Measurements from ENCODE around the gene CLIC3.

The CLIC3 gene

DNA sequence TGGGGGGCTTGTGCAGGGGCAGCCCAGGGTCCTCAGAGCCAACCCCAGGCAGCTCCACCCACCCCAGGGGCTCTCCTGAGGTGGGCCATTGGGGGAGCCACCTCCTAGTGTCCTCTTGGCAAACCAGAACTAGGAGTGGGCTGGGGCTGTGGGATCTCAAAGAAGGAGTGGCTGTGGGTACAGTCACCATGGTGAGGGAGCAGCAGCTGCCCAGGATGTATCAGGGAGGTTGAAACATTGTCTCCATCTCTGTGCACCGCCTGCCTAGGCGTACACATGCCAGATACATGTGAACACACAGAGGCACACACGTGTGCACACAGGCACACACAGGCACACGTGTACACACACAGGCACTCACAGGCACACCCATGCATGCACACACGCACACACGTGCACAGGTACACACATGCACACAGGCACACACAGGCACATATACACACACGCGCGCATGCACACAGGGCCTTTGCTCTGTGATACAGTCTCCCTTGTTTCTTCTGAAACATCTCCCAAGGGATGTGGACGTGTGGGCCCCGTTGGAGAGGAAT, 33.6 kb downstream of the CLIC3 start:
- TF ChIP-seq, protein P1, sequence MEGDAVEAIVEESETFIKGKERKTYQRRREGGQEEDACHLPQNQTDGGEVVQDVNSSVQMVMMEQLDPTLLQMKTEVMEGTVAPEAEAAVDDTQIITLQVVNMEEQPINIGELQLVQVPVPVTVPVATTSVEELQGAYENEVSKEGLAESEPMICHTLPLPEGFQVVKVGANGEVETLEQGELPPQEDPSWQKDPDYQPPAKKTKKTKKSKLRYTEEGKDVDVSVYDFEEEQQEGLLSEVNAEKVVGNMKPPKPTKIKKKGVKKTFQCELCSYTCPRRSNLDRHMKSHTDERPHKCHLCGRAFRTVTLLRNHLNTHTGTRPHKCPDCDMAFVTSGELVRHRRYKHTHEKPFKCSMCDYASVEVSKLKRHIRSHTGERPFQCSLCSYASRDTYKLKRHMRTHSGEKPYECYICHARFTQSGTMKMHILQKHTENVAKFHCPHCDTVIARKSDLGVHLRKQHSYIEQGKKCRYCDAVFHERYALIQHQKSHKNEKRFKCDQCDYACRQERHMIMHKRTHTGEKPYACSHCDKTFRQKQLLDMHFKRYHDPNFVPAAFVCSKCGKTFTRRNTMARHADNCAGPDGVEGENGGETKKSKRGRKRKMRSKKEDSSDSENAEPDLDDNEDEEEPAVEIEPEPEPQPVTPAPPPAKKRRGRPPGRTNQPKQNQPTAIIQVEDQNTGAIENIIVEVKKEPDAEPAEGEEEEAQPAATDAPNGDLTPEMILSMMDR (conservative IDR thresholded peaks at IDR 0.05), result no peak
- H3K27ac ChIP-seq, result no peak overlapping the region

DNA sequence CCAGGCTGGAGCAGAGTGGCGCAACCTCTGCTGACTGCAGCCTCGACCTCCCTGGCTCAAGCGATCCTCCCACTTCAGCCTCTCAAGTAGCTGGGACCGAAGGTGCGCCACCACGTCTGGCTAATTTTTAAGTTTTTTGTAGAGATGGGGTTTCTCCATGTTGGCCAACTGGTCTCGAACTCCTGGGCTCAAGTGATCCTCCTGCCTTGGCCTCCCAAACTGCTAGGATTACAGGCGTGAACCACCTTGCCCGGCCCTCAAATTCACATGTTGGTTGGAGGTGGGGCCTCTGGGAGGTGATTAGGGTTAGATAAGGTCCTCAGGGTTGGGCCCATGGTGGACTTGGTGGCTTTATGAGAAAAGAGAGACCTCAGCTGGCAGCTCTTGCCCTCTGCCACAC, 34.2 kb downstream of the CLIC3 start:
- no peak overlapping the region for H3K27ac ChIP-seq
- TF ChIP-seq, protein P1 (conservative IDR thresholded peaks at IDR 0.05), result no peak

DNA sequence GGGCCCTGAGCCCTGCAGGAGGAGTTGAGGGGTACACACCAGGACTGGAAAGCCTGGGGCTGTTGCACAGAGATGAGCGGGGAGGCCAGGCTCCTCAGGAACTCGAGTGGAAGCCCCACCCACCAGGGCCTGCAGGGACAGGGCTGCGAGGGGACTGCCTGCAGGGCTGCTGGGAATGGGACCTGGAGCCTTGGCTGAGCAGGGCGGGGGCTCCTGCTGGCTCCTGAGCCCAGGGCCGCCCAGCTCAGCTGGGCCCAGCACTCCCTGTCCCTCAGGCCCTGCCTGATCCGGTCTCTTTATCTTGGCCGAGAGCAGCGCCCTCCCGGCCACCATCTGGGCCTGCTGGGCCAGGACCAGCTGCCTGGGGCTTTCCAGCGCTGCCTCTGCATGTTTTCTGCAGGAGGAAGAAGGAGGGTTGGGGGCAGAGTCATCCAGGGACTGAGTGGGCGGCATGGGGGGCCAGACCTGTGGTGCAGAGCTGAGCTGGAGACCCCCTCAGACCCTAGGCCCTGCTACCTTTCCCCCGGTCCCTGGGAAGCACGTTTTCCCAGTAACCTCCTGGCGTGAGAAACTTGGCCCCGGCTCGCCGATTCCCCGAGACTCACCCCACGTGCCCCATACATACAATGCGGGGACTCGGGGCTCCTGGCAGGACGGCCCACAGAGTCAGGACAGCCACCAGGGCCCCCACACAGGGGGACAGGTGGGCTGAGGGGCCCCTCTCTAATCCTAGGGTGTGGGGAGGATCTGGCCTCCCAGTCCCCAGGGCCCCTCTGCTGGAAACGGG, 34.9 kb downstream of the CLIC3 start:
- TF ChIP-seq, protein P1 (conservative IDR thresholded peaks at IDR 0.05), result no peak
- H3K27ac ChIP-seq, result no peak overlapping the region

DNA sequence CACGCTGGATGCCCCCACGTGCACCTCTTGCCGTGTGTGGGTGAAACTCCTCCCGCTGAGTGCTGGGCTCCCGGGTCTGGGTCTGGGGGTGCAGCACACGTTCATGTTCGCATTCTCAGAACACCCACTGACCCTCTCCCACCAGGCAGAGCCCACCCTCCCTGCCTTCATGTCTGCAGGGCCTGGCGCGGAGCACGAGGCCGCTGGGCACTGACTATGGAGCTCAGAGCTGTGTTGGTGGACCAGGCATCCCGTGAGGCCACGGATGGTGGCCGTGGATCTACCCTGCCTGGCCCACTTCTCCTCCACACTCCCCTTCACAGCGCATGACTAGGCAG, 35.5 kb downstream of the CLIC3 start:
- no peak overlapping the region for H3K27ac ChIP-seq
- TF ChIP-seq, protein P1 (conservative IDR thresholded peaks at IDR 0.05), result no peak

DNA sequence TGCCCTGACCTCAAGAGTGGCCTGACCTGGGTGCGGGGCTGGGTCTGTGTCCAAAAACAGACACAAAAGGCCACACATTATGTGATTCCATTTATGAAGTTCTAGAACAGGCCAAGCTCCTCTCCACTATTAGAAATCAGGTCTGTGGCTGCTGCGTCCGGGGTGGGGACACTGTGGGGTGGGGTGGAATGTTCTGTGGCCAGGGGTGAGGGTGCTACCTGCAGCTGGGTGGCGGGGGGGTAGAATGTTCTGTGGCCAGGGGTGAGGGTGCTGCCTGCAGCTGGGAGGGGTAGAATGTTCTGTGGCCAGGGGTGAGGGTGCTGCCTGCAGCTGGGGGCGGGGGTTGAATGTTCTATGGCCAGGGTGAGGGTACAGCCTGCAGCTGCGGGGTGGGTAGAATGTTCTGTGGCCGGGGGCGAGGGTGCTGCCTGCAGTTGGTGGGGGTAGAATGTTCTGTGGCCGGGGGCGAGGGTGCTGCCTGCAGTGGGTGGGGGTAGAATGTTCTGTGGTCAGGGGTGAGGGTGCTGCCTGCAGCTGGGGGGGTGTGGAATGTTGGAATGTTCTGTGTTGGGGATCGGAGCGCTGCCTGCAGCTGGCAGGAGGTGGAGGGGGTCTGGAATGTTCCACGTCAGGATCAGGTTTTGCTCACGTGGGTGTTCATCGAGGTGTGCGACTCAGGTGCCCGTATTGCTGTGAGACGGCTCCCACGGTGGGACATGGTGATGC, 36.0 kb downstream of the CLIC3 start:
- no peak overlapping the region for H3K27ac ChIP-seq
- TF ChIP-seq, protein P1 (conservative IDR thresholded peaks at IDR 0.05), result no peak

DNA sequence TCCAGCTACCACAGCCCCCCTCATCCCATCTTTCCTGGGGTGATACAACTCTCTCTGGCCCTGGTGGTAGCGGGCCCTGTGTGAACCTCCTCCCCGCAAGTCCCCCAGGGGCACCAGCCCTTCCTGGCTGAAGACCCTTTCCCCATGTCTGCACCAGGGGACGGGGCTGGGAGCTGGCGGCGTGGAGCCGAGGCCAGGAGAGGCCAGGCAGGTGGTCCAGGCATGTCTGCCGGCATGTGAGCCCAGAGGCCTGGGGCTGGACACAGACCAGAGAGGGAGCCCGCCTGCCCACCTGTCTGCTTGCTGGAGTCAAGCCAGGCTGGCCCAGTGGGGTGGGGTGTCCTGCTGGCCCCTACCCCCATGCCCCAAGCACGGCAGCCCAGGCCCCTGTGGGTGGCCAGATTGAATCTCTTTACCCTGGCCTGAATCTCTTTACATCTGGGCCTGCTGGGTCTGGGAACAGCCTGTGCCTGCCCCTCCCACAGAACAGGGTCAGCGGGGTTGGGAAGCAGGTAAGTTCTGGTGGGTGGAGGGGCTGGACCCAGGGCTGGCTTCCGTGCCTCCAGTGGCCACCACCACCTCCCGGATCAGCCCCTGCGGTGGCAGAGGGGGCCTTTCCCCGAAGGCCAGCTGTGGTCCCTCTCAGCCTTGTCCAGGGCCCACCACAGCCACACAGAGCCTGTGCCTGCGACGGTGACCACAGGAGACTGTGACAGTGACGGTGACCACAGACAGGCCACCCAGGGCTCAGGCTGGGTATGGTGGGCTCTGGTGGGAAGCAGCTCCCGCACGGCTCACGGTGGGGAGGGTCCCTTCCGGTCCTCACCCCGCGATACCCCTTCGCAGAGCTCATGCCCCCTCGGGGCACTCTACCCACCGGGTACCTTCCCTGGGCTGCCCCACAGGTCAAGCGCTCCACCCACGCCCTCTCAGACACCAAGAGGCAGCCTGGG, 37.2 kb downstream of the CLIC3 start:
- no peak overlapping the region for H3K27ac ChIP-seq
- TF ChIP-seq, protein P1 (conservative IDR thresholded peaks at IDR 0.05), result no peak

Measured in VCaP (cell line).